ENCODE data around the gene NUP93. TPM values are rescaled to one million over a fixed set of nuclear protein-coding genes. Genes with fewer than 3 reads are reported as not detected.

NUP93 gene
- total and polyA plus RNA-seq, 4 donors: 27.4 to 59.9 (median 51.2) TPM

DNA sequence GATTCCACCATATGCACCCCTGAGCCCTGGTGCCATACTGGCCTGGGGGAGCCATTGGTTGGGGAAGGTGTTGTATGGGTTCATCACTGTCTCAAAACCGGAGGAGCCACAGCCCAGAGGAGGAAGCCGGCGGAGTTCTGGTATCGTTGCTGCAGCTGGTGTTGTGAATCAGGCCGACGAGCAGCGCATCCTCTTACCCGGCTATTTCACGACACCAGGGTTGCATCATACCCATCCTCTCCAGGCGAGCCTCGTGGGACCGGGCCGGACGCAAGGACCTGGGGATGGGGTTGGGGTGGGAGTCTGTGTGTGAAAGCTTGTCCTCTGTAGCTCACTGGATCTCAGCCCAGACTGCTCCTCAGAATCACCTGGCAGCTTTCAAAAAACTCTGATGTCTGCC, 128.4 kb downstream of the NUP93 start:
- Histone ChIP-seq H3K4me3 (no peak overlapping the region), H3K36me3 (ENCODE audit: control insufficient read depth in 4 of 4, insufficient read depth in 4 of 4, low read length in 4 of 4) (no peaks in the 10 kb centered on the region), H3K9ac (ENCODE audit: insufficient read depth in 1 of 2, low read length in 2 of 2) (no peak overlapping the region), H3K27ac (ENCODE audit: low read depth in 1 of 2, low read length in 1 of 2) (no peak overlapping the region), H3K4me1 (ENCODE audit: control insufficient read depth in 5 of 5, insufficient read depth in 5 of 5, low read length in 5 of 5) (peaks cover 0 to 24% (median 15%) of the 10 kb centered on the region in 5 donors), H3K27me3 (ENCODE audit: control insufficient read depth in 3 of 3, insufficient read depth in 3 of 3, low read length in 2 of 3) (no peaks in the 10 kb centered on the region), H3K9me3 (ENCODE audit: control insufficient read depth in 4 of 4, insufficient read depth in 3 of 4, low read length in 3 of 4) (peaks cover 0 to 2% (median 0%) of the 10 kb centered on the region in 4 donors)
- no peak for ATAC-seq (ENCODE audit: insufficient read depth, low FRiP score)
- no peak for DNase-seq
- TF ChIP-seq, protein P1, sequence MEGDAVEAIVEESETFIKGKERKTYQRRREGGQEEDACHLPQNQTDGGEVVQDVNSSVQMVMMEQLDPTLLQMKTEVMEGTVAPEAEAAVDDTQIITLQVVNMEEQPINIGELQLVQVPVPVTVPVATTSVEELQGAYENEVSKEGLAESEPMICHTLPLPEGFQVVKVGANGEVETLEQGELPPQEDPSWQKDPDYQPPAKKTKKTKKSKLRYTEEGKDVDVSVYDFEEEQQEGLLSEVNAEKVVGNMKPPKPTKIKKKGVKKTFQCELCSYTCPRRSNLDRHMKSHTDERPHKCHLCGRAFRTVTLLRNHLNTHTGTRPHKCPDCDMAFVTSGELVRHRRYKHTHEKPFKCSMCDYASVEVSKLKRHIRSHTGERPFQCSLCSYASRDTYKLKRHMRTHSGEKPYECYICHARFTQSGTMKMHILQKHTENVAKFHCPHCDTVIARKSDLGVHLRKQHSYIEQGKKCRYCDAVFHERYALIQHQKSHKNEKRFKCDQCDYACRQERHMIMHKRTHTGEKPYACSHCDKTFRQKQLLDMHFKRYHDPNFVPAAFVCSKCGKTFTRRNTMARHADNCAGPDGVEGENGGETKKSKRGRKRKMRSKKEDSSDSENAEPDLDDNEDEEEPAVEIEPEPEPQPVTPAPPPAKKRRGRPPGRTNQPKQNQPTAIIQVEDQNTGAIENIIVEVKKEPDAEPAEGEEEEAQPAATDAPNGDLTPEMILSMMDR (IDR thresholded peaks at IDR 0.05; ENCODE audit: control extremely low read depth, extremely low read depth): no peak
- 46 to 75% methylated on average over 14 of the region's 14 CpGs for WGBS, 2 donors

DNA sequence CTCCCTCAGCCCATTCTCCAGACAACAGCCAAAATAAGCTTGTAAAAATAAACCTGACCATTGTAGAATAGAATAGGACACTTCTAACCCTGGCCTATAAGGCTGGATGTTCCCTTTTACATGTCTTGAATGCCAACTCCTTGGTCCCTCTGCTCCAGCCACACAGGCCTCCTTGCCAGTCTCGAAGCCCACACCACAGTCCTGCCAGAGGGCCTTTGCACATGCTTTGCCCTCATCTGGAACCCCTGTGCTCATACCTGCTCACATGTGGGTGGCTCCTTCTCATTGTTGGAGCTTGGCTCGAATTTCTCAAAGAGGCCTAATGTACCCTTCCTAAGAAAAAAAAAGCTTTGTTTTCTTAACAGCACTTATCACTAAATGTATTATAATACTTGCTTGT, 129.7 kb downstream of the NUP93 start:
- TF ChIP-seq, protein P1 (IDR thresholded peaks at IDR 0.05; ENCODE audit: control extremely low read depth, extremely low read depth): no peak
- H3K4me1 ChIP-seq (ENCODE audit: control insufficient read depth in 5 of 5, insufficient read depth in 5 of 5, low read length in 5 of 5): peaks cover 0 to 24% (median 15%) of the 10 kb centered on the region in 5 donors
- H3K9ac ChIP-seq (ENCODE audit: insufficient read depth in 1 of 2, low read length in 2 of 2): no peak overlapping the region
- 81 to 89% methylated on average over 2 of the region's 2 CpGs for WGBS, 2 donors
- H3K36me3 ChIP-seq (ENCODE audit: control insufficient read depth in 4 of 4, insufficient read depth in 4 of 4, low read length in 4 of 4): no peaks in the 10 kb centered on the region
- no peak for ATAC-seq (ENCODE audit: insufficient read depth, low FRiP score)
- no peak for DNase-seq
- no peak overlapping the region for H3K27ac ChIP-seq (ENCODE audit: low read depth in 1 of 2, low read length in 1 of 2)
- no peaks in the 10 kb centered on the region for H3K27me3 ChIP-seq (ENCODE audit: control insufficient read depth in 3 of 3, insufficient read depth in 3 of 3, low read length in 2 of 3)
- H3K9me3 ChIP-seq (ENCODE audit: control insufficient read depth in 4 of 4, insufficient read depth in 3 of 4, low read length in 3 of 4): peaks cover 0 to 2% (median 0%) of the 10 kb centered on the region in 4 donors
- no peak overlapping the region for H3K4me3 ChIP-seq

DNA sequence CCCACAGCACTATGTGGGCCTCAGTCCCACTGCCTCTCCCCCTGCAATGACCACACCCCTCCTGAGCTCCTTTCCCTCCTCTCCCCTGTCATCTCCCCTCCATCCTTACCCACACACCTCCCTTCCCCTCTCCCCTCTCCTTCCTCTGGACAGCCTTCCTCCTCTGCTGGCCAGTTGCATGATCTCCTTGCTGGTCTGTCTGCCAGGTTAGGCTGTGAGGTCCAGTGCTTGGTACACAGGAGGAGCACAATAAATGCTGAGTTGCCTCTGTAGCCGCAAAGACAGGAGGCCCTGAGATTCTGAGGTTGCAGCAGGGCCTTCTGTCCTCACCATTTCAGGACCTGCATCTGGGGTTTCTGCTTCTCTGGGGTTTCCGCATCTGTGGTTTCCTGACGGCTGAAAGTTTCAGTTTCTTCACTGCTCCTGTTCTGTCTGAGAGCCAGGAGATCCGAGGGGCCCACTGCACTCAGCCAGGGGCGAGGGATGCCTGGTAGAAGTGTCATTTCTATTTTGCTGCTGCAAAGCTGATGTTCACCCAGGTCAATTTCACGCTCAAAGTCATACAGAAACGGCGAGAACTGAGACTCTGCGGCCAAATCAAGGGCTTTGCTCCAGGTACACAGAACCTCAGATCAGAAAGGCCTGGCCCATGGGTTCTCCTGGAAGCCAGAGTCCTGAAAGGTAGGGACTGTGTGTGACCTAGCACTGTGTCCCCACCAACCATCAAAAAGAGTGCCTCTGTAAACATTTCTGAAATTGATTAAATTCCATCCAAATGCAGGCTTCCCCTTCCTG, 130.5 kb downstream of the NUP93 start:
- DNase-seq: peak; percentile 53 to 62 (median 58)

More for the DNA sequence above, 130.5 kb downstream of the NUP93 start:
- H3K4me1 ChIP-seq (ENCODE audit: control insufficient read depth in 5 of 5, insufficient read depth in 5 of 5, low read length in 5 of 5): peaks cover 0 to 29% (median 15%) of the 10 kb centered on the region in 5 donors
- ATAC-seq (ENCODE audit: insufficient read depth, low FRiP score): peak; percentile 28
- no peak overlapping the region for H3K9ac ChIP-seq (ENCODE audit: insufficient read depth in 1 of 2, low read length in 2 of 2)
- TF ChIP-seq, protein P1 (IDR thresholded peaks at IDR 0.05; ENCODE audit: control extremely low read depth, extremely low read depth): no peak
- H3K4me3 ChIP-seq: no peak overlapping the region
- 35 to 55% methylated on average over 9 of the region's 9 CpGs for WGBS, 2 donors
- H3K36me3 ChIP-seq (ENCODE audit: control insufficient read depth in 4 of 4, insufficient read depth in 4 of 4, low read length in 4 of 4): no peaks in the 10 kb centered on the region
- no peaks in the 10 kb centered on the region for H3K27me3 ChIP-seq (ENCODE audit: control insufficient read depth in 3 of 3, insufficient read depth in 3 of 3, low read length in 2 of 3)
- H3K27ac ChIP-seq (ENCODE audit: low read depth in 1 of 2, low read length in 1 of 2): no peak overlapping the region
- H3K9me3 ChIP-seq (ENCODE audit: control insufficient read depth in 4 of 4, insufficient read depth in 3 of 4, low read length in 3 of 4): peaks cover 0 to 2% (median 0%) of the 10 kb centered on the region in 4 donors
